Mucosa of descending colon (tissue), 3 donors: ENCODE results near the gene FAM216B. TPM values are rescaled to one million over a fixed set of nuclear protein-coding genes. Genes with fewer than 3 reads are reported as not detected.

Experiments used
- ATAC-seq: fragments of 200-7000 bp; cut with Tn5 transposase; one replicate; pipeline ENCODE4 v1.9.1; 2020; ENCODE audit warnings: mild to moderate bottlenecking, moderate library complexity
- DNase-seq, 3 donors: peaks; one replicate each; pipeline ENCODE4 v3.0.0-alpha.2; 2020
- H3K36me3 ChIP-seq: fragments of 200-600 bp; one replicate; pipeline ENCODE4 v1.8.0; 2021; ENCODE audit warnings: low read depth, mild to moderate bottlenecking
- H3K4me1 ChIP-seq: fragments of 200-600 bp; one replicate; pipeline ENCODE4 v1.8.0; 2021; ENCODE audit warnings: low read depth, mild to moderate bottlenecking
- H3K4me3 ChIP-seq: fragments of 200-600 bp; one replicate; pipeline ENCODE4 v1.8.0; 2021; ENCODE audit warnings: mild to moderate bottlenecking
- H3K9me3 ChIP-seq: fragments of 200-600 bp; one replicate; pipeline ENCODE4 v1.8.0; 2021; ENCODE audit warnings: mild to moderate bottlenecking
- CTCF ChIP-seq: fragments of 200-600 bp; IDR thresholded peaks from one replicate; pipeline ENCODE4 v1.8.0; 2022; ENCODE audit warnings: antibody characterized with exemption, mild to moderate bottlenecking
- intact Hi-C, 2 donors: fragments of 100-400 bp; cut with DNase I in 1 of 2; cut with micrococcal nuclease in 1 of 2; formaldehyde crosslinking; loops; one replicate each; pipeline versions ENCODE4 v1.11.0 to v1.11.1; 2022; cut with DNase I, micrococcal nuclease
- total RNA-seq, 3 donors: library from RNA; stranded (reverse); fragmentation: NEBNext Ultra II Directional in 2 of 3; extraction: Animal tissue kit (Norgen Biotek cat#: 25700) in 2 of 3; gene quantifications; one replicate each; pipeline versions ENCODE4 v1.2.1 to v1.2.4, GENCODE V29; 2021 to 2023
- donor health status: DM: no; HTN: no; CAD: no; lungs with moderate emphysema.
- donor health status: DM: no; HTN: no; CAD: no.
- donor health status: DM: no; HTN: yes; CAD: no.

The FAM216B gene
- total RNA-seq, 3 donors from 2014 or later, result 0.09 to 0.13 TPM; not detected in 1

GRCh38 chr13:42803563-42804204 lies 22.3 kb downstream of the FAM216B start:
- ATAC-seq, result no peak
- no peak for TF ChIP-seq CTCF
- Histone ChIP-seq H3K9me3 (no peaks in the 10 kb centered on the region), H3K36me3 (no peaks in the 10 kb centered on the region), H3K4me3 (no peak overlapping the region), H3K4me1 (no peaks in the 10 kb centered on the region)
- DNase-seq, result no peak
- intact Hi-C loops, result no loop called here

- no peak for TF ChIP-seq CTCF
- H3K4me1 ChIP-seq, result no peaks in the 10 kb centered on the region
- ATAC-seq (no peak), DNase-seq (no peak)
- no peak overlapping the region for H3K4me3 ChIP-seq
- no peaks in the 10 kb centered on the region for H3K36me3 ChIP-seq
- intact Hi-C loops, result no loop called here
- no peaks in the 10 kb centered on the region for H3K9me3 ChIP-seq
Observed at GRCh38 chr13:42804244-42804874, 23.0 kb downstream of the FAM216B start.

GRCh38 chr13:42807241-42807640 lies 25.9 kb downstream of the FAM216B start:
- Histone ChIP-seq H3K4me1 (no peaks in the 10 kb centered on the region), H3K9me3 (no peaks in the 10 kb centered on the region), H3K36me3 (no peaks in the 10 kb centered on the region), H3K4me3 (no peak overlapping the region)
- intact Hi-C loops, result no loop called here
- no peak for DNase-seq
- no peak for ATAC-seq
- no peak for TF ChIP-seq CTCF

GRCh38 chr13:42807866-42808265 lies 26.5 kb downstream of the FAM216B start:
- intact Hi-C loops, result no loop called here
- Histone ChIP-seq H3K4me1 (no peaks in the 10 kb centered on the region), H3K9me3 (no peaks in the 10 kb centered on the region), H3K36me3 (no peaks in the 10 kb centered on the region), H3K4me3 (no peak overlapping the region)
- DNase-seq (no peak), ATAC-seq (no peak)
- no peak for TF ChIP-seq CTCF

GRCh38 chr13:42808341-42808940 lies 27.1 kb downstream of the FAM216B start:
- Histone ChIP-seq H3K9me3 (no peaks in the 10 kb centered on the region), H3K4me3 (no peak overlapping the region), H3K36me3 (no peaks in the 10 kb centered on the region), H3K4me1 (no peaks in the 10 kb centered on the region)
- ATAC-seq (no peak), DNase-seq (no peak)
- intact Hi-C loops, result no loop called here
- TF ChIP-seq CTCF, result no peak
